OCI-LY1 (cell line): ENCODE data around the gene IL6R.

Source experiments
- CTCF ChIP-seq: fragments of 200-600 bp; sonication (generic), shearing (Covaris generic); IDR thresholded peaks from 2 replicates; pipeline ENCODE4 v1.5.1; 2017; ENCODE audit warnings: mild to moderate bottlenecking, antibody characterized with exemption, low read length, moderate library complexity, mixed read lengths
- EZH2 ChIP-seq: fragments of 200-600 bp; sonication (generic), shearing (Covaris generic); IDR thresholded peaks from 2 replicates; pipeline ENCODE4 v1.8.0; 2017; ENCODE audit warnings: borderline replicate concordance, mixed run types, mild to moderate bottlenecking, antibody characterized with exemption, low read length, moderate library complexity, mixed read lengths

GRCh38 chr1:154446789-154447188 is 41.6 kb downstream of the IL6R start:
- TF ChIP-seq CTCF (no peak), EZH2 (no peak)
